ENCODE data around the gene HMGCR.

DNA sequence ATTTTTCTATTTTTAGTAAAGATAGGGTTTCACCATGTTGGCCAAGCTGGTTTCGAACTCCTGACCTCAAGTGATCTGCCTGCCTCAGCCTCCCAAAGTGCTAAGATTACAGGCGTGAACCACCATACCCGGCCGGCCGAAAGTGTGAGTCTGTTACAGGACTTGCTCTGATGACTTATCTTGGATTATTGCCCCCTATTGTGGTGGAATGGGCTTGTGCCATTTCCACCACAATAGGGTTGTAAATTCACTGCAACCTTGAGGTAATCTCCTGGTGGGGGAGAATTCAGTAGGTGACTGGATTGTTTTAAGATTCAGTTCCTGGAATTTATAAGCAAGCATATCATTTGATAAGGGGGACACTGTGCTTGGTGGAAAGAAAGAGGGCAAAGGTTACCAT, 15.0 kb upstream of the HMGCR start:
- TF ChIP-seq CTCF (IDR thresholded peaks at IDR 0.05; ENCODE audit: low read length) (no peak), EZH2 (IDR thresholded peaks at IDR 0.05; ENCODE audit: borderline replicate concordance, low read length) (no peak)

All from OCI-LY1 (cell line).